ENCODE data around the gene UIMC1. TPM values are rescaled to one million over a fixed set of nuclear protein-coding genes. Genes with fewer than 3 reads are reported as not detected.

Gene UIMC1
- total RNA-seq, 1 donor from 2014 or later: 40.9 TPM

DNA sequence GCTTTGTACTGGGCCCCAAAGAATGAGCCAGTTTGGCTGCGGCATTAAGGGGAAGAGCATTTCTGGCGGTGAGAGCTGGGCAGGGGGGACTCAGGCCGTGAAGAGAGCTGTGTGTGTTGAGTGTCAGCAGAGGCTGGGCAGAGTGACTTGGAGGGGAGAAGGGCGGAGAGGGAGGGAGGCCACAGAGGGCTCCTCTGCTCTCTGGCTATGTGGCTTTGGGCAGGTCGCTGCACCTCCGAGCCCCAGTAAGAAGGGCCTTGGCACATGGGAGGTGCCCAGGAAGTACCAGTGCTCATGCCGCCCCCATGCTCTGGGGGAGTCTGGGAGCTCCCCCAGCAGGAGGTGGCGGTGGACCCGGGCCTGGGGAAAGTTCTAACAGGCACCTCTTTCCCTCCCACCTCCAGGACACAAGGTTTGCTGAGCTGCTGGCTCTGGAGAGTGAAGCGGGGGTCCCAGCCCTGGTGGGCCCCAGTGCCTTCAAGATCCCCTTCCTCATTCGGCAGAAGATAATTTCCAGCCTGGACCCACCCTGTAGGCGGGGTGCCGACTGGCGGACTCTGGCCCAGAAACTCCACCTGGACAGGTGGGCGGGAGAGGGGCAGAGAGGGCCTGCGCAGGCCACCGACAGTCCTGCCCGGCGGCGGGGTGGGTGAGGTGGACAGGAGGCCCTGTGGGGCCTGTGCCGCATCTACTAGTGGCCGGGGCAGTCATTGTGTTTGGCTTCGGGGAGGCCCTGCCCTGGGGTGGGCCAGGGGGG lies 127.5 kb downstream of the UIMC1 start:
- H3K4me3 Mint-ChIP-seq (ENCODE audit: unreplicated experiment): no peak overlapping the region
- peaks cover 13% of the 10 kb centered on the region for H3K4me1 Mint-ChIP-seq (ENCODE audit: unreplicated experiment)
- H3K27ac Mint-ChIP-seq (ENCODE audit: unreplicated experiment): no peak overlapping the region
- H3K27me3 Mint-ChIP-seq (ENCODE audit: unreplicated experiment): peaks cover 9% of the 10 kb centered on the region
- H3K9me3 Mint-ChIP-seq (ENCODE audit: unreplicated experiment): no peaks in the 10 kb centered on the region
- H3K36me3 Mint-ChIP-seq (ENCODE audit: low read depth, unreplicated experiment): peaks cover 4% of the 10 kb centered on the region
- TF ChIP-seq, protein P1, sequence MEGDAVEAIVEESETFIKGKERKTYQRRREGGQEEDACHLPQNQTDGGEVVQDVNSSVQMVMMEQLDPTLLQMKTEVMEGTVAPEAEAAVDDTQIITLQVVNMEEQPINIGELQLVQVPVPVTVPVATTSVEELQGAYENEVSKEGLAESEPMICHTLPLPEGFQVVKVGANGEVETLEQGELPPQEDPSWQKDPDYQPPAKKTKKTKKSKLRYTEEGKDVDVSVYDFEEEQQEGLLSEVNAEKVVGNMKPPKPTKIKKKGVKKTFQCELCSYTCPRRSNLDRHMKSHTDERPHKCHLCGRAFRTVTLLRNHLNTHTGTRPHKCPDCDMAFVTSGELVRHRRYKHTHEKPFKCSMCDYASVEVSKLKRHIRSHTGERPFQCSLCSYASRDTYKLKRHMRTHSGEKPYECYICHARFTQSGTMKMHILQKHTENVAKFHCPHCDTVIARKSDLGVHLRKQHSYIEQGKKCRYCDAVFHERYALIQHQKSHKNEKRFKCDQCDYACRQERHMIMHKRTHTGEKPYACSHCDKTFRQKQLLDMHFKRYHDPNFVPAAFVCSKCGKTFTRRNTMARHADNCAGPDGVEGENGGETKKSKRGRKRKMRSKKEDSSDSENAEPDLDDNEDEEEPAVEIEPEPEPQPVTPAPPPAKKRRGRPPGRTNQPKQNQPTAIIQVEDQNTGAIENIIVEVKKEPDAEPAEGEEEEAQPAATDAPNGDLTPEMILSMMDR (IDR thresholded peaks at IDR 0.05; ENCODE audit: unreplicated experiment): no peak
- no peak for DNase-seq (ENCODE audit: low spot score)

DNA sequence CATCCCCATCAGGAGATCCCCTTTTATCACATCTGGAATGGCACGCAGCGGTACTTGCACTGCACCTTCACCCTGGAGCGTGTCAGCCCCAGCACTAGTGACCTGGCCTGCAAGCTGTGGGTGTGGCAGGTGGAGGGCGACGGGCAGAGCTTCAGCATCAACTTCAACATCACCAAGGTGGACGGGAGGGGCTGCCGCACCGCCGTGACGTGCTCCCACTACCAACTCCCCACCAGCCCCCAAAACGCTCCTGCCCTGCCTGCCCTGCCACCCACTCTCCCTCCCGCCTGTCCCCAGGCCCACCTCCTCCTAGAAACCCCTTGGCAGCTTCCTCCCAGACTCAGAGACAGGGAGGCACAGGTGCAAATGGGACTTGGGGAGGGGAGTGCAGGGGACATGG lies 128.1 kb downstream of the UIMC1 start:
- Mint-ChIP-seq H3K36me3 (ENCODE audit: low read depth, unreplicated experiment) (peaks cover 4% of the 10 kb centered on the region), H3K27ac (ENCODE audit: unreplicated experiment) (no peak overlapping the region), H3K27me3 (ENCODE audit: unreplicated experiment) (peaks cover 8% of the 10 kb centered on the region), H3K4me3 (ENCODE audit: unreplicated experiment) (no peak overlapping the region), H3K9me3 (ENCODE audit: unreplicated experiment) (no peaks in the 10 kb centered on the region), H3K4me1 (ENCODE audit: unreplicated experiment) (peaks cover 11% of the 10 kb centered on the region)
- no peak for DNase-seq (ENCODE audit: low spot score)
- TF ChIP-seq, protein P1 (IDR thresholded peaks at IDR 0.05; ENCODE audit: unreplicated experiment): no peak

DNA sequence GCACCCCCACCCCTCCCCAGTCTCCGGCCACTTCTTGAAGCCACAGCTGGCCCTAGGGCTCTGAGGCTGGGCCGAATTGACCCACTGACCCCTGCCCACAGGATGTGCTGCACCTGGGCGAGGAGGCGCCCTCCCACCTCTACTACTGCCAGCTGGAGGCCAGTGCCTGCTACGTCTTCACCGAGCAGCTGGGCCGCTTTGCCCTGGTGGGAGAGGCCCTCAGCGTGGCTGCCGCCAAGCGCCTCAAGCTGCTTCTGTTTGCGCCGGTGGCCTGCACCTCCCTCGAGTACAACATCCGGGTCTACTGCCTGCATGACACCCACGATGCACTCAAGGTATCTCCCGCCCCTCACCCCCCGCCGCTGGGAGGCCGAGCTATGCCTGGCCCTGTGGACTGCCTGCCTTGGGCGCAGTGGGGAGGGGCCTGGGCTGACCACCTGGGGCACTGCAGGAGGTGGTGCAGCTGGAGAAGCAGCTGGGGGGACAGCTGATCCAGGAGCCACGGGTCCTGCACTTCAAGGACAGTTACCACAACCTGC lies 128.7 kb downstream of the UIMC1 start:
- Mint-ChIP-seq H3K4me3 (ENCODE audit: unreplicated experiment) (no peak overlapping the region), H3K4me1 (ENCODE audit: unreplicated experiment) (peaks cover 6% of the 10 kb centered on the region), H3K27me3 (ENCODE audit: unreplicated experiment) (peaks cover 8% of the 10 kb centered on the region), H3K36me3 (ENCODE audit: low read depth, unreplicated experiment) (no peaks in the 10 kb centered on the region), H3K27ac (ENCODE audit: unreplicated experiment) (no peak overlapping the region), H3K9me3 (ENCODE audit: unreplicated experiment) (no peaks in the 10 kb centered on the region)
- DNase-seq (ENCODE audit: low spot score): no peak
- TF ChIP-seq, protein P1 (IDR thresholded peaks at IDR 0.05; ENCODE audit: unreplicated experiment): no peak

DNA sequence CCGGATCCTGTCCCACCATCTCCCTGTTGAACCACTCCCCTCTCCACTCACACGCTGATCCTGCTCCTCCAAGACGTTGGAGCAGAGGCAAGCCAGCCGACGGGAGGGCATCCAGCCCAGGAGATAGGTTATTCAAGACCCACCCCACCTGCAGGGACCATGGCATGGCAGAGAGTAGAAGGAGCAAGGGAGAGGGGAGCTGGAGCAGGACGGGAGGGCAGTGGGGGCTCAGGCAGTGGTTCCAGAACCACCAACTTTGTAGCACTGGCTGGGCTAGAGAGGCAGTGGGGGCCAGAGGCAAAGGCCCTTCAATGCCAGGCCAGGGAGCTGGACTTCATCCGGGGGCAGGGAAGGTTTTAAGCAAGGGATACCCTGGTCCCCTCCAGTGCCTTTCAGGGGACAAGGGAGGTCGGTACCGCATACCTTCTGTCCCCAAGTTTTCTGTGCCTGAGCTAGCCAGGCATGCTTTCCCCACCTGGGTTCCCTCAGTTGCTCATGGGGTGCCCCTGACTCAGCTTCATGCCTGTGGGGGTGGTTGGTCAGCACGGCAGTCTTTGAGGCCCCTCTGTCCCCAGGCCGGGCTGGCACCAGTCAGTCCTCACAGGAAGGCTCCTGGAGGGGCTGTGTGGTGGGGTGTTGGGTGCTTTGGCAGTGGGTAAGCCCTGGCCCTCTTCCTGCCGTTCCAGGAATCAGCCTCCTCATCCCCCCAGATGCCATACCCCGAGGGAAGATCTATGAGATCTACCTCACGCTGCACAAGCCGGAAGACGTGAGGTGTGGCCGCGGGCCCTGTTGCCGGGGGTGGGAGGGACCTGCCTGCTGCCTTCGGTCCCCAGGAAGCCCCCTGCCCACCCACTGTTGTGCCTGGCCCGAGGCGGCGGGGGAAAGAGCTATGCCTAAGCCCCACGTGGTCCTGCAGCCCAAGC lies 129.8 kb downstream of the UIMC1 start:
- no peaks in the 10 kb centered on the region for H3K9me3 Mint-ChIP-seq (ENCODE audit: unreplicated experiment)
- H3K27me3 Mint-ChIP-seq (ENCODE audit: unreplicated experiment): peaks cover 8% of the 10 kb centered on the region
- no peak for DNase-seq (ENCODE audit: low spot score)
- TF ChIP-seq, protein P1 (IDR thresholded peaks at IDR 0.05; ENCODE audit: unreplicated experiment): no peak
- no peaks in the 10 kb centered on the region for H3K36me3 Mint-ChIP-seq (ENCODE audit: low read depth, unreplicated experiment)
- H3K27ac Mint-ChIP-seq (ENCODE audit: unreplicated experiment): peak overlapping the region; percentile 7
- no peak overlapping the region for H3K4me3 Mint-ChIP-seq (ENCODE audit: unreplicated experiment)
- H3K4me1 Mint-ChIP-seq (ENCODE audit: unreplicated experiment): no peaks in the 10 kb centered on the region

Data from endothelial cell (in vitro differentiated cells).